Measurements from ENCODE around the gene BCL7A.

Gene BCL7A

GRCh38 chr12:122078141-122079032 is 56.7 kb downstream of the BCL7A start, which contains the start of gene MLXIP:
Gene MLXIP (plus strand): TSS chr12:122078756. CDS start chr12:122078854, 98 bp downstream.
- H3K36me3 ChIP-seq (replicated peaks), result peaks cover 3% of the 10 kb centered on the region
- no peaks in the 10 kb centered on the region for H3K27me3 ChIP-seq (ENCODE audit: low read depth)
- no peaks in the 10 kb centered on the region for H3K9me3 ChIP-seq
- in situ Hi-C loops (cut with MboI; ENCODE audit: low sequenced_read_pairs), result no loop called here
- H3K4me3 ChIP-seq, result peak within 1 kb of the TSS; percentile 64
- H3K4me1 ChIP-seq, result peaks cover 19% of the 10 kb centered on the region
- peak; percentile 91 to 94 for DNase-seq (ENCODE audit: low spot score in 2 of 2)

- peak in 1 of 2 experiments; percentile 46 for DNase-seq (ENCODE audit: low spot score in 2 of 2)
- in situ Hi-C loops (cut with MboI; ENCODE audit: low sequenced_read_pairs), result no loop called here
- no peaks in the 10 kb centered on the region for H3K27me3 ChIP-seq (ENCODE audit: low read depth)
- peaks cover 10% of the 10 kb centered on the region for H3K36me3 ChIP-seq (replicated peaks)
- H3K4me3 ChIP-seq, result peak overlapping the region; percentile 64
- H3K9me3 ChIP-seq, result no peaks in the 10 kb centered on the region
- H3K4me1 ChIP-seq, result peaks cover 19% of the 10 kb centered on the region
These were observed 57.4 kb downstream of the BCL7A start for GRCh38 chr12:122079033-122079531.

GRCh38 chr12:122079532-122080081 is 57.9 kb downstream of the BCL7A start:
- no peak for DNase-seq (ENCODE audit: low spot score in 2 of 2)
- Histone ChIP-seq H3K27me3 (ENCODE audit: low read depth) (no peaks in the 10 kb centered on the region), H3K4me1 (peaks cover 19% of the 10 kb centered on the region), H3K9me3 (no peaks in the 10 kb centered on the region), H3K4me3 (peak overlapping the region; percentile 64), H3K36me3 (replicated peaks) (peaks cover 14% of the 10 kb centered on the region)
- in situ Hi-C loops (cut with MboI; ENCODE audit: low sequenced_read_pairs), result no loop called here

GRCh38 chr12:122080149-122081082 is 58.7 kb downstream of the BCL7A start:
- no peaks in the 10 kb centered on the region for H3K9me3 ChIP-seq
- in situ Hi-C loops (cut with MboI; ENCODE audit: low sequenced_read_pairs), result no loop called here
- H3K36me3 ChIP-seq (replicated peaks), result peaks cover 22% of the 10 kb centered on the region
- DNase-seq (ENCODE audit: low spot score in 2 of 2), result peak; percentile 41 to 49
- peaks cover 19% of the 10 kb centered on the region for H3K4me1 ChIP-seq
- H3K4me3 ChIP-seq, result peak overlapping the region; percentile 64
- no peaks in the 10 kb centered on the region for H3K27me3 ChIP-seq (ENCODE audit: low read depth)

- peaks cover 19% of the 10 kb centered on the region for H3K4me1 ChIP-seq
- in situ Hi-C loops (cut with MboI; ENCODE audit: low sequenced_read_pairs), result no loop called here
- H3K27me3 ChIP-seq (ENCODE audit: low read depth), result no peaks in the 10 kb centered on the region
- peak overlapping the region; percentile 64 for H3K4me3 ChIP-seq
- H3K36me3 ChIP-seq (replicated peaks), result peaks cover 27% of the 10 kb centered on the region
- DNase-seq (ENCODE audit: low spot score in 2 of 2), result no peak
- H3K9me3 ChIP-seq, result no peaks in the 10 kb centered on the region
These were observed 59.5 kb downstream of the BCL7A start for GRCh38 chr12:122081083-122081696.

GRCh38 chr12:122081697-122082221 is 60.1 kb downstream of the BCL7A start:
- in situ Hi-C loops (cut with MboI; ENCODE audit: low sequenced_read_pairs), result no loop called here
- DNase-seq (ENCODE audit: low spot score in 2 of 2), result no peak
- no peaks in the 10 kb centered on the region for H3K9me3 ChIP-seq
- peaks cover 19% of the 10 kb centered on the region for H3K4me1 ChIP-seq
- H3K4me3 ChIP-seq, result peak overlapping the region; percentile 64; the same call in 1 of the 2 replicates
- H3K36me3 ChIP-seq (replicated peaks), result peaks cover 28% of the 10 kb centered on the region
- H3K27me3 ChIP-seq (ENCODE audit: low read depth), result no peaks in the 10 kb centered on the region

- Histone ChIP-seq H3K27me3 (ENCODE audit: low read depth) (no peaks in the 10 kb centered on the region), H3K9me3 (no peaks in the 10 kb centered on the region), H3K4me1 (peaks cover 18% of the 10 kb centered on the region), H3K36me3 (replicated peaks) (peaks cover 29% of the 10 kb centered on the region), H3K4me3 (no peak overlapping the region)
- in situ Hi-C loops (cut with MboI; ENCODE audit: low sequenced_read_pairs), result no loop called here
- no peak for DNase-seq (ENCODE audit: low spot score in 2 of 2)
These were observed 61.1 kb downstream of the BCL7A start for GRCh38 chr12:122082621-122083356.

- in situ Hi-C loops (cut with MboI; ENCODE audit: low sequenced_read_pairs), result no loop called here
- Histone ChIP-seq H3K9me3 (no peaks in the 10 kb centered on the region), H3K36me3 (replicated peaks) (peaks cover 29% of the 10 kb centered on the region), H3K27me3 (ENCODE audit: low read depth) (no peaks in the 10 kb centered on the region), H3K4me3 (no peak overlapping the region), H3K4me1 (peaks cover 19% of the 10 kb centered on the region)
- DNase-seq (ENCODE audit: low spot score in 2 of 2), result no peak
These were observed 63.2 kb downstream of the BCL7A start for GRCh38 chr12:122084857-122085405.

- DNase-seq (ENCODE audit: low spot score in 2 of 2), result no peak
- Histone ChIP-seq H3K9me3 (no peaks in the 10 kb centered on the region), H3K36me3 (replicated peaks) (peaks cover 29% of the 10 kb centered on the region), H3K4me1 (peaks cover 19% of the 10 kb centered on the region), H3K27me3 (ENCODE audit: low read depth) (no peaks in the 10 kb centered on the region), H3K4me3 (no peak overlapping the region)
- in situ Hi-C loops (cut with MboI; ENCODE audit: low sequenced_read_pairs), result no loop called here
These were observed 63.9 kb downstream of the BCL7A start for GRCh38 chr12:122085591-122085990.

GRCh38 chr12:122086116-122086515 is 64.4 kb downstream of the BCL7A start:
- Histone ChIP-seq H3K27me3 (ENCODE audit: low read depth) (no peaks in the 10 kb centered on the region), H3K9me3 (no peaks in the 10 kb centered on the region), H3K4me3 (no peak overlapping the region), H3K4me1 (peaks cover 15% of the 10 kb centered on the region), H3K36me3 (replicated peaks) (peaks cover 29% of the 10 kb centered on the region)
- in situ Hi-C loops (cut with MboI; ENCODE audit: low sequenced_read_pairs), result no loop called here
- no peak for DNase-seq (ENCODE audit: low spot score in 2 of 2)

- no peaks in the 10 kb centered on the region for H3K9me3 ChIP-seq
- no peaks in the 10 kb centered on the region for H3K27me3 ChIP-seq (ENCODE audit: low read depth)
- no peak for DNase-seq (ENCODE audit: low spot score in 2 of 2)
- peaks cover 9% of the 10 kb centered on the region for H3K4me1 ChIP-seq
- H3K4me3 ChIP-seq, result no peak overlapping the region
- in situ Hi-C loops (cut with MboI; ENCODE audit: low sequenced_read_pairs), result no loop called here
- H3K36me3 ChIP-seq (replicated peaks), result peaks cover 29% of the 10 kb centered on the region
These were observed 65.1 kb downstream of the BCL7A start for GRCh38 chr12:122086641-122087285.

All from HAP-1 (cell line).